H1 (cell line): Measurements from ENCODE around the gene VEPH1. TPM values are rescaled to one million over a fixed set of nuclear protein-coding genes. Genes with fewer than 3 reads are reported as not detected.

ENCODE experiments used
- BACH1 ChIP-seq: IDR thresholded peaks from 2 replicates; pipeline ENCODE4 v1.6.1; 2012; ENCODE audit warnings: low read length, improper control_type of control experiment
- SAP30 ChIP-seq: fragments of 300-600 bp; sonication (generic); IDR thresholded peaks from 2 replicates; pipeline ENCODE4 v1.7.1; 2012; ENCODE audit warnings: low read length, moderate library complexity, mild to moderate bottlenecking, inconsistent platforms; ENCODE audit not compliant: insufficient read depth, insufficient replicate concordance
- polyA plus RNA-seq, 7 experiments: library from polyadenylated mRNA; depleted of rRNA in 3 of 7; stranded (reverse) in 5 of 7; unstranded in 2 of 7; fragments of >200 nt in 5 of 7; fragments of 200-250 nt in 2 of 7; gene quantifications; 1 replicate in 5 of 7; 2 replicates in 1 of 7; 4 replicates in 1 of 7; pipeline versions ENCODE4 v1.2.1 to v1.2.3, GENCODE V29; 2011 to 2013; ENCODE audit warnings: missing spikeins in 2 of 7, mixed read lengths in 2 of 7
- total RNA-seq: library from RNA; stranded (reverse); fragmentation: NEBNext Ultra II Directional; extraction: Animal tissue kit (Norgen Biotek cat#: 25700); gene quantifications from 2 replicates; pipeline ENCODE4 v1.2.1, GENCODE V29; 2021

The VEPH1 gene
- total and polyA plus RNA-seq, 2 of the 8 experiments (the other 6 are each of a cell fraction or from before 2014, with no cell fraction given) = 12.0 to 18.3 TPM

GRCh38 chr3:157237886-157238285 is 265.3 kb downstream of the VEPH1 start (continued):
- no peak for TF ChIP-seq SAP30
- no peak for TF ChIP-seq BACH1
